Astrocyte of the spinal cord (primary cell): ENCODE measurements around the gene ADARB2.

Experiments used
- DNase-seq: peaks from one replicate; pipeline ENCODE4 v3.0.0; 2011; ENCODE audit warnings: low read depth, low spot score
- H3K4me3 ChIP-seq: 2 replicates; pipeline ENCODE4 v1.5.1; 2011; ENCODE audit warnings: low read depth, mild to moderate bottlenecking, low read length, moderate library complexity
- in situ Hi-C: cut with HindIII; loops from 2 replicates; pipeline ENCODE4 v1.10.0; 2017; ENCODE audit warnings: low sequenced_read_pairs
- TF ChIP-seq, protein P1 (sequence below): IDR thresholded peaks from 2 replicates; pipeline ENCODE4 v1.5.1; 2012; ENCODE audit warnings: low read depth, mild to moderate bottlenecking, low read length, inconsistent platforms

Gene ADARB2

DNA sequence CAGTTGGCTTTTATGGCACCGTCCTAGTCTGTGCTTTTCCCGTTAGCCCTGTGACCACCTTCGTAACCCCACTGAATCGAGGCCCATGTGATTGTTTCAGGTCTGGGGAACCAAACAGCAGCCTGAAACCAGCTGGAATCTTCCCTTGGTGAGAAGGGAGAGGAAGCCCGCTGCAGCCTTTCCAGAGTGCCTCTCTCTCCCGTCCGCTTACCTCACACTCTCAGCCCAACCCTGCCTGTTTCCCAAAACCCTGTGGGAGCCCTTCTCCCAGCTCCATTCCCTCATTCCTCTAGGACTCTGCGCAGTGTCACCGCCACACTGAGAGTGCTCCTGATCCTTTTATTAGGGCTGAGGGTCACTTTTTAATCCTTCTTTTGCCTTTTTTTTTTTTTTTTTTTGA is 541.5 kb downstream of the ADARB2 start:
- DNase-seq = no peak
- in situ Hi-C loops = no loop called here
- H3K4me3 ChIP-seq = no peak overlapping the region
- TF ChIP-seq, protein P1, sequence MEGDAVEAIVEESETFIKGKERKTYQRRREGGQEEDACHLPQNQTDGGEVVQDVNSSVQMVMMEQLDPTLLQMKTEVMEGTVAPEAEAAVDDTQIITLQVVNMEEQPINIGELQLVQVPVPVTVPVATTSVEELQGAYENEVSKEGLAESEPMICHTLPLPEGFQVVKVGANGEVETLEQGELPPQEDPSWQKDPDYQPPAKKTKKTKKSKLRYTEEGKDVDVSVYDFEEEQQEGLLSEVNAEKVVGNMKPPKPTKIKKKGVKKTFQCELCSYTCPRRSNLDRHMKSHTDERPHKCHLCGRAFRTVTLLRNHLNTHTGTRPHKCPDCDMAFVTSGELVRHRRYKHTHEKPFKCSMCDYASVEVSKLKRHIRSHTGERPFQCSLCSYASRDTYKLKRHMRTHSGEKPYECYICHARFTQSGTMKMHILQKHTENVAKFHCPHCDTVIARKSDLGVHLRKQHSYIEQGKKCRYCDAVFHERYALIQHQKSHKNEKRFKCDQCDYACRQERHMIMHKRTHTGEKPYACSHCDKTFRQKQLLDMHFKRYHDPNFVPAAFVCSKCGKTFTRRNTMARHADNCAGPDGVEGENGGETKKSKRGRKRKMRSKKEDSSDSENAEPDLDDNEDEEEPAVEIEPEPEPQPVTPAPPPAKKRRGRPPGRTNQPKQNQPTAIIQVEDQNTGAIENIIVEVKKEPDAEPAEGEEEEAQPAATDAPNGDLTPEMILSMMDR = no peak

DNA sequence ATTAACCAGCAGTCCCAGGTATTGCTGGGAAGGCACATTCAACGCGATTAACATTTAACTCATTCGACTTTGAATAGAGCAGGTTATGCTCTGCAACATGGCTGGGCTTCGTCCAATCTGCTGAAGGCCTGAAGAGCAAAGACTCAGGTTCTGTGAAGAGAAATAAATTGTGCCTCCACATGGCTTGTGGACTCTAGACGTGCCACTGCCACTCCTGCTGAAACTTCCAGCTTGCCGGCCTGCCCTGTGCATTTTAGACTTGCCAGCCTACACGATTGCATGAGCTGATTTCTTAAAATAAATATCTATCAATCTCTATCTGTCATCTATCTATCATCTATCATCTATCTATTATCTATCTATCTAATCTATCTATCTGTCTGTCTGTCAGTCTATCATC is 543.2 kb downstream of the ADARB2 start:
- no peak for DNase-seq
- TF ChIP-seq, protein P1 = no peak
- in situ Hi-C loops = no loop called here
- no peak overlapping the region for H3K4me3 ChIP-seq

GRCh38 chr10:1193561-1193960 is 543.8 kb downstream of the ADARB2 start:
- H3K4me3 ChIP-seq = no peak overlapping the region
- in situ Hi-C loops = no loop called here

DNA sequence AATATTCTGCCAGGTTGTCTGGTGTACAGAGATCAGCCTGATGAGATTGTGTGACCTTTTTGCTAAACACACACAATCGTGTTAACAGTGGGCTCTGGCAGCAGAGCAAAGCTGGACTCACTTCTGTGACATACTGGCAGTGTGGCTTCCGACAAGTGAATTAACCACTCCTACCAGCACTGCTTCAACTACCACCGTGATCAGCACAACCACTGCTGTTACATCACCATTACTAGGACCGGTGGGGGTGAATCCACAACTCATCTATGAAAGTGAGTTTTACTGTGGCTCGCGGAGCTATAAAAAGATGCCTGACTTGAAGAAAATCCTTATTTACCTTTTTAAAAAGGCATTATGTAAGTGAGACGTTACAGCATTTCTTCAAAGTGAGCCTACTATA is 545.6 kb downstream of the ADARB2 start:
- in situ Hi-C loops = no loop called here
- TF ChIP-seq, protein P1 = no peak
- no peak for DNase-seq
- H3K4me3 ChIP-seq = no peak overlapping the region

More at GRCh38 chr10:1193561-1193960, 543.8 kb downstream of the ADARB2 start:
- TF ChIP-seq, protein P1 = no peak
- DNase-seq = no peak

- no peak for DNase-seq
- H3K4me3 ChIP-seq = no peak overlapping the region
- in situ Hi-C loops = no loop called here
- TF ChIP-seq, protein P1 = no peak
These were observed 546.4 kb downstream of the ADARB2 start for GRCh38 chr10:1190791-1191490.

- in situ Hi-C loops = no loop called here
- no peak for DNase-seq
- TF ChIP-seq, protein P1 = no peak
- no peak overlapping the region for H3K4me3 ChIP-seq
These were observed 547.3 kb downstream of the ADARB2 start for GRCh38 chr10:1190052-1190395.
